HPDE6-E6E7 (cell line): ENCODE data around the gene CHCHD10.

Experiments
- DNase-seq: peaks from one replicate; pipeline ENCODE4 v3.0.0; 2011; ENCODE audit warnings: missing footprints; ENCODE audit errors: extremely low spot score

Gene CHCHD10

GRCh38 chr22:23767673-23768548, at the start of gene CHCHD10:
CHCHD10 (minus strand) TSS chr22:23767972; CDS start chr22:23767874, 98 bp downstream.
- DNase-seq, result peak; percentile 37

- DNase-seq, result no peak
These were observed 49.4 kb upstream of the CHCHD10 start for GRCh38 chr22:23817146-23817545.

- DNase-seq, result no peak
These were observed 48.6 kb upstream of the CHCHD10 start for GRCh38 chr22:23816156-23816976.

- no peak for DNase-seq
These were observed 47.9 kb upstream of the CHCHD10 start for GRCh38 chr22:23815541-23816155.

GRCh38 chr22:23812378-23812777, 44.6 kb upstream of the CHCHD10 start:
- DNase-seq, result no peak

- DNase-seq, result no peak
These were observed 39.1 kb upstream of the CHCHD10 start for GRCh38 chr22:23806837-23807236.

GRCh38 chr22:23804781-23805291, 37.1 kb upstream of the CHCHD10 start:
- no peak for DNase-seq

GRCh38 chr22:23803001-23803819, 35.4 kb upstream of the CHCHD10 start:
- DNase-seq, result no peak

GRCh38 chr22:23801886-23802377, 34.2 kb upstream of the CHCHD10 start:
- no peak for DNase-seq

- no peak for DNase-seq
These were observed 33.6 kb upstream of the CHCHD10 start for GRCh38 chr22:23801238-23801821.

GRCh38 chr22:23800297-23801237, 32.8 kb upstream of the CHCHD10 start:
- DNase-seq, result no peak

- DNase-seq, result no peak
These were observed 28.7 kb upstream of the CHCHD10 start for GRCh38 chr22:23796461-23796860.

- no peak for DNase-seq
These were observed 25.6 kb upstream of the CHCHD10 start for GRCh38 chr22:23793326-23793725.

- DNase-seq, result no peak
These were observed 24.2 kb upstream of the CHCHD10 start for GRCh38 chr22:23791738-23792645.

GRCh38 chr22:23790819-23791737, 23.3 kb upstream of the CHCHD10 start:
- no peak for DNase-seq

GRCh38 chr22:23789638-23790037, 21.9 kb upstream of the CHCHD10 start:
- DNase-seq, result no peak

GRCh38 chr22:23789121-23789520, 21.3 kb upstream of the CHCHD10 start:
- DNase-seq, result no peak
